Small intestine (tissue), 7 donors: ENCODE results near the gene CERK. TPM values are rescaled to one million over a fixed set of nuclear protein-coding genes. Genes with fewer than 3 reads are reported as not detected.

ENCODE experiments used
- DNase-seq, 2 donors: peaks; one replicate each; pipeline versions ENCODE4 v3.0.0 to v3.0.0-alpha.2; 2013
- FAIRE-seq: peaks from 2 replicates; lab custom pipeline; 2012; peaks lifted over from hg19 to GRCh38; lab: Jason Lieb, UNC
- H3K27ac ChIP-seq, 3 donors: one replicate each; pipeline ENCODE4 v1.5.1; 2013; ENCODE audit warnings: low read length in 2 of 3, mild to moderate bottlenecking in 2 of 3, control low read depth in 1 of 3, inconsistent platforms in 1 of 3, low read depth in 1 of 3, moderate library complexity in 1 of 3
- H3K27me3 ChIP-seq, 3 donors: one replicate each; pipeline ENCODE4 v1.6.1; 2013; ENCODE audit warnings: low read length in 3 of 3, inconsistent platforms in 1 of 3; ENCODE audit not compliant: control insufficient read depth in 3 of 3, insufficient read depth in 3 of 3
- H3K36me3 ChIP-seq, 3 donors: one replicate each; pipeline ENCODE4 v1.6.1; 2013; ENCODE audit warnings: low read length in 3 of 3, inconsistent platforms in 1 of 3, low read depth in 1 of 3, mild to moderate bottlenecking in 1 of 3, moderate library complexity in 1 of 3; ENCODE audit not compliant: control insufficient read depth in 3 of 3, insufficient read depth in 2 of 3
- H3K4me1 ChIP-seq, 3 donors: one replicate each; pipeline ENCODE4 v1.6.1; 2013; ENCODE audit warnings: low read length in 2 of 3, inconsistent platforms in 1 of 3, low read depth in 1 of 3, mild to moderate bottlenecking in 1 of 3, moderate library complexity in 1 of 3; ENCODE audit not compliant: control insufficient read depth in 3 of 3, insufficient read depth in 2 of 3
- H3K4me3 ChIP-seq, 3 donors: one replicate each; pipeline ENCODE4 v1.5.1; 2013; ENCODE audit warnings: low read length in 3 of 3, control low read depth in 1 of 3, inconsistent platforms in 1 of 3, low read depth in 1 of 3, mild to moderate bottlenecking in 1 of 3, moderate library complexity in 1 of 3
- H3K9me3 ChIP-seq, 2 donors: one replicate each; pipeline ENCODE4 v1.6.1; 2013; ENCODE audit warnings: low read depth in 1 of 2, low read length in 1 of 2; ENCODE audit not compliant: control insufficient read depth in 2 of 2, insufficient read depth in 1 of 2
- WGBS, 3 donors: extraction: QIAGEN DNeasy Blood & Tissue Kit; methylation state at CpG; one replicate each; pipeline ENCODE4 v1.1.7; 2013; 5-methylcytosine and 5-hydroxymethylcytosine counted together
- polyA plus RNA-seq, 4 donors: library from polyadenylated mRNA; stranded (reverse) in 3 of 4; unstranded in 1 of 4; fragments of 200-250 nt in 3 of 4; fragments of 120-200 nt in 1 of 4; gene quantifications; one replicate each; pipeline versions ENCODE4 v1.2.1 to v1.2.3, GENCODE V29; 2013
- donor health status: healthy with polysubstance abuse.
- donor health status: control.
- donor health status: control.
- donor health status: Bipolar disorder and iron deficiency.
- donor health status: healthy.

The CERK gene
- polyA plus RNA-seq, 4 donors = 43.7 to 84.7 (median 59.7) TPM

- Histone ChIP-seq H3K4me3 (no peak overlapping the region), H3K9me3 (no peaks in the 10 kb centered on the region), H3K4me1 (no peaks in the 10 kb centered on the region), H3K27ac (no peak overlapping the region), H3K27me3 (no peaks in the 10 kb centered on the region), H3K36me3 (peaks cover 33 to 88% (median 44%) of the 10 kb centered on the region in 3 donors)
- no peak for DNase-seq
- no peak for FAIRE-seq
- WGBS, 3 donors = 87 to 94% (median 89%) methylated on average over 6 of the region's 6 CpGs
Measured at GRCh38 chr22:46703996-46704370, 34.1 kb downstream of the CERK start.

- no peak overlapping the region for H3K27ac ChIP-seq
- DNase-seq = no peak
- FAIRE-seq = no peak
- H3K36me3 ChIP-seq = peaks cover 34 to 88% (median 42%) of the 10 kb centered on the region in 3 donors
- no peaks in the 10 kb centered on the region for H3K27me3 ChIP-seq
- no peaks in the 10 kb centered on the region for H3K9me3 ChIP-seq
- no peak overlapping the region for H3K4me3 ChIP-seq
- no peaks in the 10 kb centered on the region for H3K4me1 ChIP-seq
- WGBS, 3 donors = 95 to 97% (median 95%) methylated on average over 26 of the region's 26 CpGs
Measured at GRCh38 chr22:46703171-46703995, 34.7 kb downstream of the CERK start.

- 92 to 94% (median 93%) methylated on average over 33 of the region's 33 CpGs for WGBS, 3 donors
Measured at GRCh38 chr22:46701262-46701661, 36.8 kb downstream of the CERK start.

GRCh38 chr22:46699091-46699490, 39.0 kb downstream of the CERK start:
- Histone ChIP-seq H3K4me3 (no peak overlapping the region), H3K36me3 (peaks cover 53 to 95% (median 53%) of the 10 kb centered on the region in 3 donors), H3K4me1 (no peaks in the 10 kb centered on the region), H3K9me3 (no peaks in the 10 kb centered on the region), H3K27ac (no peak overlapping the region), H3K27me3 (no peaks in the 10 kb centered on the region)
- no peak for FAIRE-seq
- 93 to 95% (median 94%) methylated on average over 17 of the region's 17 CpGs for WGBS, 3 donors
- no peak for DNase-seq

More at GRCh38 chr22:46701262-46701661, 36.8 kb downstream of the CERK start:
- Histone ChIP-seq H3K27me3 (no peaks in the 10 kb centered on the region), H3K4me1 (no peaks in the 10 kb centered on the region), H3K4me3 (no peak overlapping the region), H3K36me3 (peaks cover 37 to 89% (median 38%) of the 10 kb centered on the region in 3 donors), H3K27ac (no peak overlapping the region), H3K9me3 (no peaks in the 10 kb centered on the region)
- no peak for DNase-seq
- FAIRE-seq = no peak

GRCh38 chr22:46697811-46698515, 40.1 kb downstream of the CERK start:
- DNase-seq = no peak
- H3K27me3 ChIP-seq = no peaks in the 10 kb centered on the region
- peaks cover 44 to 95% (median 47%) of the 10 kb centered on the region in 3 donors for H3K36me3 ChIP-seq
- no peak overlapping the region for H3K27ac ChIP-seq
- H3K4me3 ChIP-seq = no peak overlapping the region
- no peak for FAIRE-seq
- no peaks in the 10 kb centered on the region for H3K9me3 ChIP-seq
- WGBS, 3 donors = 91 to 94% (median 91%) methylated on average over 21 to 24 of the region's 24 CpGs
- H3K4me1 ChIP-seq = no peaks in the 10 kb centered on the region

- 87 to 95% (median 93%) methylated on average over 10 of the region's 10 CpGs for WGBS, 3 donors
- Histone ChIP-seq H3K36me3 (peaks cover 43 to 96% (median 51%) of the 10 kb centered on the region in 3 donors), H3K4me1 (no peaks in the 10 kb centered on the region), H3K27ac (no peak overlapping the region), H3K27me3 (no peaks in the 10 kb centered on the region), H3K9me3 (no peaks in the 10 kb centered on the region), H3K4me3 (no peak overlapping the region)
- FAIRE-seq (no peak), DNase-seq (no peak)
Measured at GRCh38 chr22:46696614-46697013, 41.4 kb downstream of the CERK start.

GRCh38 chr22:46696229-46696518, 41.9 kb downstream of the CERK start:
- peaks cover 40 to 96% (median 51%) of the 10 kb centered on the region in 3 donors for H3K36me3 ChIP-seq
- FAIRE-seq = no peak
- H3K9me3 ChIP-seq = no peaks in the 10 kb centered on the region
- no peaks in the 10 kb centered on the region for H3K4me1 ChIP-seq
- DNase-seq = no peak
- WGBS, 3 donors = 68 to 79% (median 72%) methylated on average over 11 of the region's 11 CpGs
- no peak overlapping the region for H3K4me3 ChIP-seq
- no peak overlapping the region for H3K27ac ChIP-seq
- no peaks in the 10 kb centered on the region for H3K27me3 ChIP-seq

- DNase-seq (peak; percentile 22 to 25), FAIRE-seq (no peak)
Measured at GRCh38 chr22:46695346-46696228, 42.5 kb downstream of the CERK start.

More at GRCh38 chr22:46695346-46696228, 42.5 kb downstream of the CERK start:
- WGBS, 3 donors = 71 to 84% (median 80%) methylated on average over 23 to 25 of the region's 25 CpGs
- no peaks in the 10 kb centered on the region for H3K27me3 ChIP-seq
- H3K4me1 ChIP-seq = no peaks in the 10 kb centered on the region
- H3K27ac ChIP-seq = no peak overlapping the region
- H3K9me3 ChIP-seq = no peaks in the 10 kb centered on the region
- H3K4me3 ChIP-seq = no peak overlapping the region
- H3K36me3 ChIP-seq = peaks cover 34 to 94% (median 47%) of the 10 kb centered on the region in 3 donors
